ENCODE data around the gene LRRC32.

Gene LRRC32

GRCh38 chr11:76657187-76658170 is 13.1 kb downstream of the LRRC32 start:
- no peak for TF ChIP-seq CTCF (IDR thresholded peaks at IDR 0.05; ENCODE audit: low read depth, low read length)
- no peak for DNase-seq (ENCODE audit: extremely low read depth, low read depth)

- DNase-seq (ENCODE audit: extremely low read depth, low read depth), result no peak
- no peak for TF ChIP-seq CTCF (IDR thresholded peaks at IDR 0.05; ENCODE audit: low read depth, low read length)
These were observed 13.9 kb downstream of the LRRC32 start for GRCh38 chr11:76656571-76657081.

GRCh38 chr11:76656050-76656531 is 14.5 kb downstream of the LRRC32 start:
- DNase-seq (ENCODE audit: extremely low read depth, low read depth), result no peak
- TF ChIP-seq CTCF (IDR thresholded peaks at IDR 0.05; ENCODE audit: low read depth, low read length), result no peak

GRCh38 chr11:76655501-76656049 is 15.0 kb downstream of the LRRC32 start:
- no peak for TF ChIP-seq CTCF (IDR thresholded peaks at IDR 0.05; ENCODE audit: low read depth, low read length)
- no peak for DNase-seq (ENCODE audit: extremely low read depth, low read depth)

GRCh38 chr11:76654980-76655379 is 15.6 kb downstream of the LRRC32 start:
- no peak for DNase-seq (ENCODE audit: extremely low read depth, low read depth)
- no peak for TF ChIP-seq CTCF (IDR thresholded peaks at IDR 0.05; ENCODE audit: low read depth, low read length)

- TF ChIP-seq CTCF (IDR thresholded peaks at IDR 0.05; ENCODE audit: low read depth, low read length), result no peak
- peak; percentile 54 for DNase-seq (ENCODE audit: extremely low read depth, low read depth)
These were observed 16.2 kb downstream of the LRRC32 start for GRCh38 chr11:76654298-76654851.
